HEK293 (cell line): ENCODE data around the gene ANGPTL2.
"Not testable (repeated sequence)": the region's sequence is repeated elsewhere in the genome, so short reads cannot be mapped to it uniquely, and the experiment has no call there.

ENCODE experiments used
- ZNF48 ChIP-seq: fragments of 450-650 bp; formaldehyde crosslinking; IDR thresholded peaks from 2 replicates; pipeline ENCODE4 v1.5.1; 2016; ENCODE audit warnings: missing biosample characterization, missing genetic modification characterization
- TF ChIP-seq, protein P1 (sequence below): fragments of 450-650 bp; IDR thresholded peaks from 2 replicates; pipeline ENCODE4 v1.5.1; 2018; ENCODE audit warnings: missing biosample characterization, mild to moderate bottlenecking, missing genetic modification characterization
- TF ChIP-seq, protein P2 (sequence below): fragments of 450-650 bp; formaldehyde crosslinking; IDR thresholded peaks from 2 replicates; pipeline ENCODE4 v1.5.1; 2016; ENCODE audit warnings: missing biosample characterization, missing genetic modification characterization

- TF ChIP-seq, protein P1, sequence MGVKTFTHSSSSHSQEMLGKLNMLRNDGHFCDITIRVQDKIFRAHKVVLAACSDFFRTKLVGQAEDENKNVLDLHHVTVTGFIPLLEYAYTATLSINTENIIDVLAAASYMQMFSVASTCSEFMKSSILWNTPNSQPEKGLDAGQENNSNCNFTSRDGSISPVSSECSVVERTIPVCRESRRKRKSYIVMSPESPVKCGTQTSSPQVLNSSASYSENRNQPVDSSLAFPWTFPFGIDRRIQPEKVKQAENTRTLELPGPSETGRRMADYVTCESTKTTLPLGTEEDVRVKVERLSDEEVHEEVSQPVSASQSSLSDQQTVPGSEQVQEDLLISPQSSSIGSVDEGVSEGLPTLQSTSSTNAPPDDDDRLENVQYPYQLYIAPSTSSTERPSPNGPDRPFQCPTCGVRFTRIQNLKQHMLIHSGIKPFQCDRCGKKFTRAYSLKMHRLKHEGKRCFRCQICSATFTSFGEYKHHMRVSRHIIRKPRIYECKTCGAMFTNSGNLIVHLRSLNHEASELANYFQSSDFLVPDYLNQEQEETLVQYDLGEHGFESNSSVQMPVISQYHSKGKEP (tag by site-specific recombination), result not testable (repeated sequence)
- TF ChIP-seq, protein P2, sequence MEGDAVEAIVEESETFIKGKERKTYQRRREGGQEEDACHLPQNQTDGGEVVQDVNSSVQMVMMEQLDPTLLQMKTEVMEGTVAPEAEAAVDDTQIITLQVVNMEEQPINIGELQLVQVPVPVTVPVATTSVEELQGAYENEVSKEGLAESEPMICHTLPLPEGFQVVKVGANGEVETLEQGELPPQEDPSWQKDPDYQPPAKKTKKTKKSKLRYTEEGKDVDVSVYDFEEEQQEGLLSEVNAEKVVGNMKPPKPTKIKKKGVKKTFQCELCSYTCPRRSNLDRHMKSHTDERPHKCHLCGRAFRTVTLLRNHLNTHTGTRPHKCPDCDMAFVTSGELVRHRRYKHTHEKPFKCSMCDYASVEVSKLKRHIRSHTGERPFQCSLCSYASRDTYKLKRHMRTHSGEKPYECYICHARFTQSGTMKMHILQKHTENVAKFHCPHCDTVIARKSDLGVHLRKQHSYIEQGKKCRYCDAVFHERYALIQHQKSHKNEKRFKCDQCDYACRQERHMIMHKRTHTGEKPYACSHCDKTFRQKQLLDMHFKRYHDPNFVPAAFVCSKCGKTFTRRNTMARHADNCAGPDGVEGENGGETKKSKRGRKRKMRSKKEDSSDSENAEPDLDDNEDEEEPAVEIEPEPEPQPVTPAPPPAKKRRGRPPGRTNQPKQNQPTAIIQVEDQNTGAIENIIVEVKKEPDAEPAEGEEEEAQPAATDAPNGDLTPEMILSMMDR, result not testable (repeated sequence)
- not testable (repeated sequence) for TF ChIP-seq ZNF48 (tag by site-specific recombination)
These were observed 24.4 kb upstream of the ANGPTL2 start for GRCh38 chr9:127146841-127147240.
